ENCODE data around the gene LMBR1. TPM values are rescaled to one million over a fixed set of nuclear protein-coding genes. Genes with fewer than 3 reads are reported as not detected.

LMBR1 gene
- polyA plus RNA-seq, 3 donors: 14.8 to 24.4 (median 21.2) TPM

DNA sequence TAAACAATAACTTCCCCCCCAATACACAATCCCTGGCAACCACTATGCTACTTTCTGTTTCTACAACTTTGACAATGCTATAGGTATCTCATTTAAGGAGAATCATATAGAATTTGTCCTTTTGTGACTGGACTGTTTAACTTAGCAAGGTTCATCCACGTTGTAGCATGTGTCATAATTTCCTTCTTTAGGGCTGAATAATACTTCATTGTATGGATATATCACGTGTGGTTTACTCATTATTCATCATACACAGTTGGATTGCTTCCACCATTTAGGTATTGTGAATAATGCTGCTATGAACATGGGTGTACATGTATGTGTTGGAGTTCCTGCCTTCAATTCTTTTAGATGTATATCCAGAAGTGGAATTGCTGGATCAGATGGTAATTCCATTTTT, 111.0 kb downstream of the LMBR1 start:
- Mint-ChIP-seq H3K27me3 (ENCODE audit: low read depth in 3 of 3) (no peaks in the 10 kb centered on the region), H3K9me3 (peaks cover 0 to 2% (median 0%) of the 10 kb centered on the region in 7 donors), H3K4me1 (peaks cover 12% of the 10 kb centered on the region), H3K36me3 (peaks cover 26 to 31% of the 10 kb centered on the region in 2 donors), H3K4me3 (no peak overlapping the region), H3K27ac (peak overlapping the region in 1 of 7 donors; percentile 73)
- Histone ChIP-seq H3K27ac (ENCODE audit: low read depth in 1 of 2, low read length in 2 of 2) (no peak overlapping the region), H3K4me2 (replicated peaks; ENCODE audit: extremely low read depth, low read length, poor library complexity, severe bottlenecking) (no peak overlapping the region), H3K27me3 (ENCODE audit: control insufficient read depth in 2 of 2, insufficient read depth in 2 of 2, low read length in 2 of 2) (no peaks in the 10 kb centered on the region), H2AFZ (ENCODE audit: insufficient read depth, low read depth, low read length, poor library complexity, severe bottlenecking) (no peak overlapping the region), H3K4me1 (ENCODE audit: control insufficient read depth in 1 of 2, insufficient read depth in 2 of 2, low read length in 2 of 2) (peaks cover 3 to 8% of the 10 kb centered on the region in 2 donors), H4K20me1 (ENCODE audit: insufficient read depth, low read length) (no peaks in the 10 kb centered on the region), H3K9me3 (replicated peaks in 1 of 2; ENCODE audit: control insufficient read depth in 1 of 2, insufficient read depth in 1 of 2, low read length in 2 of 2) (no peaks in the 10 kb centered on the region), H3K9ac (ENCODE audit: insufficient read depth, low read length, poor library complexity, severe bottlenecking) (no peak overlapping the region), H3K36me3 (replicated peaks in 1 of 2; ENCODE audit: control insufficient read depth in 1 of 2, insufficient read depth in 2 of 2, low read length in 2 of 2) (peaks cover 0 to 21% of the 10 kb centered on the region in 2 donors), H3K79me2 (ENCODE audit: insufficient read depth, low read length) (no peaks in the 10 kb centered on the region), H3K4me3 (replicated peaks in 1 of 3; ENCODE audit: low read depth in 2 of 3, low read length in 3 of 3) (no peak overlapping the region)
- DNase-seq: no peak
- WGBS (ENCODE audit: insufficient coverage): no CpG with 5 or more reads among the region's 2 CpGs
- intact Hi-C loops (cut with micrococcal nuclease): no loop called here
- TF ChIP-seq, protein P1, sequence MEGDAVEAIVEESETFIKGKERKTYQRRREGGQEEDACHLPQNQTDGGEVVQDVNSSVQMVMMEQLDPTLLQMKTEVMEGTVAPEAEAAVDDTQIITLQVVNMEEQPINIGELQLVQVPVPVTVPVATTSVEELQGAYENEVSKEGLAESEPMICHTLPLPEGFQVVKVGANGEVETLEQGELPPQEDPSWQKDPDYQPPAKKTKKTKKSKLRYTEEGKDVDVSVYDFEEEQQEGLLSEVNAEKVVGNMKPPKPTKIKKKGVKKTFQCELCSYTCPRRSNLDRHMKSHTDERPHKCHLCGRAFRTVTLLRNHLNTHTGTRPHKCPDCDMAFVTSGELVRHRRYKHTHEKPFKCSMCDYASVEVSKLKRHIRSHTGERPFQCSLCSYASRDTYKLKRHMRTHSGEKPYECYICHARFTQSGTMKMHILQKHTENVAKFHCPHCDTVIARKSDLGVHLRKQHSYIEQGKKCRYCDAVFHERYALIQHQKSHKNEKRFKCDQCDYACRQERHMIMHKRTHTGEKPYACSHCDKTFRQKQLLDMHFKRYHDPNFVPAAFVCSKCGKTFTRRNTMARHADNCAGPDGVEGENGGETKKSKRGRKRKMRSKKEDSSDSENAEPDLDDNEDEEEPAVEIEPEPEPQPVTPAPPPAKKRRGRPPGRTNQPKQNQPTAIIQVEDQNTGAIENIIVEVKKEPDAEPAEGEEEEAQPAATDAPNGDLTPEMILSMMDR (IDR thresholded peaks at IDR 0.05): no peak

DNA sequence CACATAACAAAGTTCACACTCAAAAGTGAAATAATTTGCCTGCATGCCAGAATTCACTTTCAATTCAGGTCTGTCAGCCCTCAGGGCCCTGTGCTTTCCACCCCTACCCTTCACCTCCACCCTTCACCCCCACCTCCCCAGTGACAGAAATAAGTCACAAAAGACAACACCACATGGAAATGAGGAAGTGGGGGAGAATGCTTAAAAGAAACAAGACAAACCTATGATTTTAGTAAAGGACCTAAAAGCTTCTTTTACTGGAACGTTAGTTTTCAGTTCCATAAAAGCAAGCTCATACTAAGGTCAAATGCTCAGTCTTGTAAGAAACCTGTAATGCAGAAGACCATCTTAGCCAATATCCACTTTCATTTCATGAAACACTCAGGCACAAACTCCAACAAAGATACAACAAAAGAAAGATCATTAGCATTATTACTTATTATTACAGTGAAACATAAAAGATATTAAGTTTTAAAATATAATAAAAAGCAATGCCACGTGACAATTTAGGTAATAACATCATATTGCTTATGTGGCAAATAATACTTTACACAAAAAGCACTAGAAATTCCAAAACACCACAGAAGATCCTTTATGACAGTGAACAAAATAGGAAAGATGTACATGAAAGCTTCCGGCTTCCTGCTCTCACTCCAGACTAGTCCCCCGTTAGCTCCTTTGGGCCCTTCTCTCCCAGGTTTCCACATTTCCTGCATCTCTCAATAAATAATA, 112.1 kb downstream of the LMBR1 start:
- Mint-ChIP-seq H3K27me3 (ENCODE audit: low read depth in 3 of 3) (no peaks in the 10 kb centered on the region), H3K4me3 (no peak overlapping the region), H3K27ac (peak overlapping the region in 6 of 7 donors; percentile 2 to 65 (median 40)), H3K36me3 (peaks cover 31 to 34% of the 10 kb centered on the region in 2 donors), H3K4me1 (peaks cover 12% of the 10 kb centered on the region), H3K9me3 (peaks cover 0 to 2% (median 0%) of the 10 kb centered on the region in 7 donors)
- Histone ChIP-seq H3K27ac (ENCODE audit: low read depth in 1 of 2, low read length in 2 of 2) (no peak overlapping the region), H3K27me3 (ENCODE audit: control insufficient read depth in 2 of 2, insufficient read depth in 2 of 2, low read length in 2 of 2) (no peaks in the 10 kb centered on the region), H3K4me1 (ENCODE audit: control insufficient read depth in 1 of 2, insufficient read depth in 2 of 2, low read length in 2 of 2) (peaks cover 3 to 8% of the 10 kb centered on the region in 2 donors), H3K9ac (ENCODE audit: insufficient read depth, low read length, poor library complexity, severe bottlenecking) (no peak overlapping the region), H3K36me3 (replicated peaks in 1 of 2; ENCODE audit: control insufficient read depth in 1 of 2, insufficient read depth in 2 of 2, low read length in 2 of 2) (peaks cover 0 to 21% of the 10 kb centered on the region in 2 donors), H3K4me3 (replicated peaks in 1 of 3; ENCODE audit: low read depth in 2 of 3, low read length in 3 of 3) (no peak overlapping the region), H4K20me1 (ENCODE audit: insufficient read depth, low read length) (no peaks in the 10 kb centered on the region), H3K9me3 (replicated peaks in 1 of 2; ENCODE audit: control insufficient read depth in 1 of 2, insufficient read depth in 1 of 2, low read length in 2 of 2) (no peaks in the 10 kb centered on the region), H3K4me2 (replicated peaks; ENCODE audit: extremely low read depth, low read length, poor library complexity, severe bottlenecking) (no peak overlapping the region), H3K79me2 (ENCODE audit: insufficient read depth, low read length) (no peaks in the 10 kb centered on the region), H2AFZ (ENCODE audit: insufficient read depth, low read depth, low read length, poor library complexity, severe bottlenecking) (no peak overlapping the region)
- TF ChIP-seq, protein P1 (IDR thresholded peaks at IDR 0.05): no peak
- DNase-seq: peak in 1 of 3 donors; percentile 8
- no CpG with 5 or more reads among the region's 4 CpGs for WGBS (ENCODE audit: insufficient coverage)
- intact Hi-C loops (cut with micrococcal nuclease): no loop called here

All from CD14-positive monocyte (primary cell).